SK-N-SH (cell line): ENCODE measurements around the gene SLCO4A1. TPM values are rescaled to one million over a fixed set of nuclear protein-coding genes. Genes with fewer than 3 reads are reported as not detected.

ENCODE experiments used
- CTCF ChIA-PET: fragments of 300-600, 350-600 bp; formaldehyde crosslinking; extraction: SDS; loops from one replicate; lab custom pipeline; 2021; lab: Yijun Ruan, JAX
- POLR2A ChIA-PET: fragments of 350-600 bp; sonication (Branson Sonifier 250); formaldehyde crosslinking; extraction: SDS; loops from one replicate; lab custom pipeline; 2020; ENCODE audit warnings: antibody characterized with exemption, inconsistent platforms; lab: Yijun Ruan, JAX
- DNase-seq: peaks from one replicate; pipeline ENCODE4 v3.0.0; 2012
- H2AFZ ChIP-seq: fragments of 200-600 bp; sonication (generic); 2 replicates; pipeline ENCODE4 v1.8.1; 2016; ENCODE audit warnings: antibody characterized with exemption, mild to moderate bottlenecking, low read depth
- H3F3A ChIP-seq: fragments of 200-600 bp; sonication (generic); replicated peaks from 2 replicates; pipeline ENCODE3; 2016; ENCODE audit warnings: antibody characterized with exemption, mild to moderate bottlenecking; ENCODE audit not compliant: insufficient read depth
- H3K27ac ChIP-seq, 2 experiments: fragments of 200-500 bp in 1 of 2; fragments of 200-600 bp in 1 of 2; sonication (Bioruptor generic) in 1 of 2; sonication (generic), shearing (Covaris generic) in 1 of 2; 2 replicates each; pipeline versions ENCODE4 v1.5.1 to v1.6.1; 2014 to 2016; ENCODE audit warnings: low read depth in 2 of 2, inconsistent platforms in 1 of 2, low read length in 1 of 2, mild to moderate bottlenecking in 1 of 2, mixed read lengths in 1 of 2
- H3K27me3 ChIP-seq: fragments of 200-600 bp; sonication (generic), shearing (Covaris generic); 2 replicates; pipeline ENCODE4 v1.6.1; 2016; ENCODE audit warnings: mixed run types; ENCODE audit not compliant: insufficient read depth
- H3K36me3 ChIP-seq, 2 experiments: fragments of 200-500 bp in 1 of 2; fragments of 200-600 bp in 1 of 2; sonication (Bioruptor generic) in 1 of 2; sonication (generic) in 1 of 2; replicated peaks in 1 of 2; 2 replicates each; pipeline versions ENCODE3 to v1.5.1; 2014 to 2016; ENCODE audit warnings: low read length in 1 of 2, mild to moderate bottlenecking in 1 of 2; ENCODE audit not compliant: insufficient read depth in 2 of 2, control insufficient read depth in 1 of 2
- H3K4me1 ChIP-seq, 2 experiments: fragments of 200-500 bp in 1 of 2; fragments of 200-600 bp in 1 of 2; sonication (Bioruptor generic) in 1 of 2; sonication (generic), shearing (Covaris generic) in 1 of 2; 2 replicates each; pipeline versions ENCODE4 v1.5.1 to v1.6.1; 2014 to 2016; ENCODE audit warnings: low read depth in 1 of 2, low read length in 1 of 2, mixed run types in 1 of 2; ENCODE audit not compliant: insufficient read depth in 2 of 2, control insufficient read depth in 1 of 2
- H3K4me2 ChIP-seq: fragments of 200-600 bp; sonication (generic), shearing (Covaris generic); 2 replicates; pipeline ENCODE4 v1.6.1; 2017; ENCODE audit warnings: mixed run types
- H3K4me3 ChIP-seq, 2 experiments: fragments of 200-500 bp in 1 of 2; fragments of 200-600 bp in 1 of 2; sonication (Bioruptor generic) in 1 of 2; sonication (generic), shearing (Covaris generic) in 1 of 2; 2 replicates each; pipeline versions ENCODE4 v1.5.1 to v1.8.1; 2014 to 2016; ENCODE audit warnings: low read depth in 2 of 2, inconsistent platforms in 1 of 2, low read length in 1 of 2, mild to moderate bottlenecking in 1 of 2, mixed read lengths in 1 of 2, moderate library complexity in 1 of 2
- H3K79me2 ChIP-seq: fragments of 200-600 bp; sonication (generic); 2 replicates; pipeline ENCODE4 v1.8.1; 2017; ENCODE audit warnings: mild to moderate bottlenecking; ENCODE audit not compliant: insufficient read depth
- H3K9ac ChIP-seq: fragments of 200-600 bp; sonication (generic); 2 replicates; pipeline ENCODE4 v1.6.1; 2017; ENCODE audit warnings: mixed run types
- H3K9me2 ChIP-seq: fragments of 200-600 bp; sonication (generic); 2 replicates; pipeline ENCODE4 v1.6.1; 2017; ENCODE audit warnings: mixed run types
- H3K9me3 ChIP-seq: fragments of 200-600 bp; sonication (generic); 2 replicates; pipeline ENCODE4 v1.6.1; 2017; ENCODE audit warnings: mixed run types, mild to moderate bottlenecking, moderate library complexity
- H4K20me1 ChIP-seq: fragments of 200-600 bp; sonication (generic); 2 replicates; pipeline ENCODE4 v1.6.1; 2017; ENCODE audit warnings: mild to moderate bottlenecking, mixed run types; ENCODE audit not compliant: insufficient read depth
- ELF1 ChIP-seq: IDR thresholded peaks from 2 replicates; pipeline ENCODE4 v1.4.0; 2012
- EP300 ChIP-seq, 2 experiments: IDR thresholded peaks; 2 replicates each; pipeline versions ENCODE4 v1.4.0 to v1.6.1; 2012; ENCODE audit warnings: borderline replicate concordance in 1 of 2, low read depth in 1 of 2, low read length in 1 of 2
- GATA2 ChIP-seq: sonication (generic); formaldehyde crosslinking; IDR thresholded peaks from 2 replicates; pipeline ENCODE4 v1.5.0; 2020; ENCODE audit warnings: mild to moderate bottlenecking, missing genetic modification reagents
- MEF2A ChIP-seq: IDR thresholded peaks from 2 replicates; pipeline ENCODE4 v1.4.0; 2012; ENCODE audit warnings: low read depth, borderline replicate concordance
- NFIC ChIP-seq: IDR thresholded peaks from 2 replicates; pipeline ENCODE4 v1.4.0; 2012; ENCODE audit warnings: borderline replicate concordance
- POLR2AphosphoS5 ChIP-seq: IDR thresholded peaks from 2 replicates; pipeline ENCODE4 v1.6.1; 2012; ENCODE audit warnings: low read depth, low read length
- RFX5 ChIP-seq: IDR thresholded peaks from 2 replicates; pipeline ENCODE4 v1.6.1; 2012; ENCODE audit warnings: mild to moderate bottlenecking, improper control_type of control experiment, low read length
- SIN3A ChIP-seq: IDR thresholded peaks from 2 replicates; pipeline ENCODE4 v1.6.1; 2012; ENCODE audit warnings: low read depth, mild to moderate bottlenecking, low read length, moderate library complexity, borderline replicate concordance
- SMC3 ChIP-seq: IDR thresholded peaks from 2 replicates; pipeline ENCODE4 v1.6.1; 2012; ENCODE audit warnings: low read depth, low read length, improper control_type of control experiment
- TAF1 ChIP-seq: IDR thresholded peaks from 2 replicates; pipeline ENCODE4 v1.6.1; 2012; ENCODE audit warnings: low read depth, mild to moderate bottlenecking, low read length, moderate library complexity, borderline replicate concordance
- TCF12 ChIP-seq: IDR thresholded peaks from 2 replicates; pipeline ENCODE4 v1.4.0; 2012
- YY1 ChIP-seq: IDR thresholded peaks from 2 replicates; pipeline ENCODE4 v1.4.0; 2012; ENCODE audit warnings: low read depth, mild to moderate bottlenecking
- WGBS: methylation state at CpG from one replicate; pipeline ENCODE4 v1.1.6; 2017; ENCODE audit warnings: low lambda C conversion rate; 5-methylcytosine and 5-hydroxymethylcytosine counted together
- polyA plus RNA-seq, 3 experiments: library from polyadenylated mRNA; depleted of rRNA; stranded (reverse); fragments of >200 nt; gene quantifications; 2 replicates each; pipeline ENCODE4 v1.2.3, GENCODE V29; 2012
- TF ChIP-seq, protein P1 (sequence below): IDR thresholded peaks from 2 replicates; pipeline ENCODE4 v1.4.0; 2012; ENCODE audit warnings: low read depth, borderline replicate concordance
- TF ChIP-seq, protein P2 (sequence below): IDR thresholded peaks from 2 replicates; pipeline ENCODE4 v1.4.0; 2012; ENCODE audit warnings: low read depth, borderline replicate concordance
- TF ChIP-seq, protein P3 (sequence below): IDR thresholded peaks from 2 replicates; pipeline ENCODE4 v1.6.1; 2012; ENCODE audit warnings: mild to moderate bottlenecking, low read depth, low read length, moderate library complexity
- TF ChIP-seq, protein P4 (sequence below): fragments of 150-350 bp; IDR thresholded peaks from 2 replicates; pipeline ENCODE4 v1.6.1; 2016; ENCODE audit warnings: mild to moderate bottlenecking, low read depth, low read length

The SLCO4A1 gene
- polyA plus RNA-seq, 1 of the 3 experiments (the other 2 are of a cell fraction), result 0.33 TPM

DNA sequence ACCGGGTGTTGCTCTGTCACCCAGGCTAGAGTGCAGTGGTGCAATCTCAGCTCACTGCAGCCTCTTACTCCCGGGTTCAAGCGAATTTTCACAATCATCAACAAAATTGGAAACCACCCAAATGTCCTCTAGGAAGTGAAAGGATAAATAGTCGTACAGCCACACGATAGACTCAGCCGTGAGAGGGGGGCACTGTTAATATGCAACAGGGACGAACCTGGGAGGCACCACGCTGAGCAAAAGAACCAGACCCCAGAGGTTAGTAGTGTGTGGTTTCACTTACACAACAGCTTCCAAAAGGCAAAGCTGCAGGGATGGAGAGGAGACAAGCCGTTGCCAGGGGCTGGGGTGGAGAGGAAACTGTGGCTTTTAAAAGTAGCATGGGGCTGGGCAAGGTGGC lies 36.2 kb downstream of the SLCO4A1 start:
- Histone ChIP-seq H3K4me1 (peaks cover 0 to 4% of the 10 kb centered on the region in 2 experiments; a peak in 1 of 4 replicates), H3K4me3 (no peak overlapping the region), H3F3A (no peaks in the 10 kb centered on the region), H3K36me3 (no peaks in the 10 kb centered on the region), H3K27ac (no peak overlapping the region), H3K4me2 (no peak overlapping the region), H3K9me2 (no peaks in the 10 kb centered on the region), H2AFZ (no peak overlapping the region), H3K9ac (no peak overlapping the region), H3K27me3 (no peaks in the 10 kb centered on the region), H3K79me2 (no peaks in the 10 kb centered on the region), H3K9me3 (no peaks in the 10 kb centered on the region), H4K20me1 (no peaks in the 10 kb centered on the region)
- 47% methylated on average over 9 of the region's 9 CpGs for WGBS
- no peak for DNase-seq
- TF ChIP-seq SIN3A, result no peak
- TF ChIP-seq, protein P1, sequence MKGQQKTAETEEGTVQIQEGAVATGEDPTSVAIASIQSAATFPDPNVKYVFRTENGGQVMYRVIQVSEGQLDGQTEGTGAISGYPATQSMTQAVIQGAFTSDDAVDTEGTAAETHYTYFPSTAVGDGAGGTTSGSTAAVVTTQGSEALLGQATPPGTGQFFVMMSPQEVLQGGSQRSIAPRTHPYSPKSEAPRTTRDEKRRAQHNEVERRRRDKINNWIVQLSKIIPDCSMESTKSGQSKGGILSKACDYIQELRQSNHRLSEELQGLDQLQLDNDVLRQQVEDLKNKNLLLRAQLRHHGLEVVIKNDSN, result no peak
- no peak for TF ChIP-seq TAF1
- no peak for TF ChIP-seq POLR2AphosphoS5
- TF ChIP-seq, protein P2, sequence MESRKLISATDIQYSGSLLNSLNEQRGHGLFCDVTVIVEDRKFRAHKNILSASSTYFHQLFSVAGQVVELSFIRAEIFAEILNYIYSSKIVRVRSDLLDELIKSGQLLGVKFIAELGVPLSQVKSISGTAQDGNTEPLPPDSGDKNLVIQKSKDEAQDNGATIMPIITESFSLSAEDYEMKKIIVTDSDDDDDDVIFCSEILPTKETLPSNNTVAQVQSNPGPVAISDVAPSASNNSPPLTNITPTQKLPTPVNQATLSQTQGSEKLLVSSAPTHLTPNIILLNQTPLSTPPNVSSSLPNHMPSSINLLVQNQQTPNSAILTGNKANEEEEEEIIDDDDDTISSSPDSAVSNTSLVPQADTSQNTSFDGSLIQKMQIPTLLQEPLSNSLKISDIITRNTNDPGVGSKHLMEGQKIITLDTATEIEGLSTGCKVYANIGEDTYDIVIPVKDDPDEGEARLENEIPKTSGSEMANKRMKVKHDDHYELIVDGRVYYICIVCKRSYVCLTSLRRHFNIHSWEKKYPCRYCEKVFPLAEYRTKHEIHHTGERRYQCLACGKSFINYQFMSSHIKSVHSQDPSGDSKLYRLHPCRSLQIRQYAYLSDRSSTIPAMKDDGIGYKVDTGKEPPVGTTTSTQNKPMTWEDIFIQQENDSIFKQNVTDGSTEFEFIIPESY, result no peak
- TF ChIP-seq EP300 (IDR thresholded peaks at IDR 0.05; ENCODE audit: borderline replicate concordance in 1 of 2, low read depth in 1 of 2, low read length in 1 of 2), result no peak
- no peak for TF ChIP-seq MEF2A
- no peak for TF ChIP-seq SMC3
- TF ChIP-seq YY1, result no peak
- TF ChIP-seq GATA2 (CRISPR knock-in tag), result no peak
- no peak for TF ChIP-seq RFX5
- TF ChIP-seq, protein P3, sequence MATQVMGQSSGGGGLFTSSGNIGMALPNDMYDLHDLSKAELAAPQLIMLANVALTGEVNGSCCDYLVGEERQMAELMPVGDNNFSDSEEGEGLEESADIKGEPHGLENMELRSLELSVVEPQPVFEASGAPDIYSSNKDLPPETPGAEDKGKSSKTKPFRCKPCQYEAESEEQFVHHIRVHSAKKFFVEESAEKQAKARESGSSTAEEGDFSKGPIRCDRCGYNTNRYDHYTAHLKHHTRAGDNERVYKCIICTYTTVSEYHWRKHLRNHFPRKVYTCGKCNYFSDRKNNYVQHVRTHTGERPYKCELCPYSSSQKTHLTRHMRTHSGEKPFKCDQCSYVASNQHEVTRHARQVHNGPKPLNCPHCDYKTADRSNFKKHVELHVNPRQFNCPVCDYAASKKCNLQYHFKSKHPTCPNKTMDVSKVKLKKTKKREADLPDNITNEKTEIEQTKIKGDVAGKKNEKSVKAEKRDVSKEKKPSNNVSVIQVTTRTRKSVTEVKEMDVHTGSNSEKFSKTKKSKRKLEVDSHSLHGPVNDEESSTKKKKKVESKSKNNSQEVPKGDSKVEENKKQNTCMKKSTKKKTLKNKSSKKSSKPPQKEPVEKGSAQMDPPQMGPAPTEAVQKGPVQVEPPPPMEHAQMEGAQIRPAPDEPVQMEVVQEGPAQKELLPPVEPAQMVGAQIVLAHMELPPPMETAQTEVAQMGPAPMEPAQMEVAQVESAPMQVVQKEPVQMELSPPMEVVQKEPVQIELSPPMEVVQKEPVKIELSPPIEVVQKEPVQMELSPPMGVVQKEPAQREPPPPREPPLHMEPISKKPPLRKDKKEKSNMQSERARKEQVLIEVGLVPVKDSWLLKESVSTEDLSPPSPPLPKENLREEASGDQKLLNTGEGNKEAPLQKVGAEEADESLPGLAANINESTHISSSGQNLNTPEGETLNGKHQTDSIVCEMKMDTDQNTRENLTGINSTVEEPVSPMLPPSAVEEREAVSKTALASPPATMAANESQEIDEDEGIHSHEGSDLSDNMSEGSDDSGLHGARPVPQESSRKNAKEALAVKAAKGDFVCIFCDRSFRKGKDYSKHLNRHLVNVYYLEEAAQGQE, result no peak
- no peak for TF ChIP-seq ELF1
- TF ChIP-seq, protein P4, sequence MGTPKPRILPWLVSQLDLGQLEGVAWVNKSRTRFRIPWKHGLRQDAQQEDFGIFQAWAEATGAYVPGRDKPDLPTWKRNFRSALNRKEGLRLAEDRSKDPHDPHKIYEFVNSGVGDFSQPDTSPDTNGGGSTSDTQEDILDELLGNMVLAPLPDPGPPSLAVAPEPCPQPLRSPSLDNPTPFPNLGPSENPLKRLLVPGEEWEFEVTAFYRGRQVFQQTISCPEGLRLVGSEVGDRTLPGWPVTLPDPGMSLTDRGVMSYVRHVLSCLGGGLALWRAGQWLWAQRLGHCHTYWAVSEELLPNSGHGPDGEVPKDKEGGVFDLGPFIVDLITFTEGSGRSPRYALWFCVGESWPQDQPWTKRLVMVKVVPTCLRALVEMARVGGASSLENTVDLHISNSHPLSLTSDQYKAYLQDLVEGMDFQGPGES, result no peak
- no peak for TF ChIP-seq TCF12
- TF ChIP-seq NFIC, result no peak
- POLR2A ChIA-PET, result no interaction called here
- CTCF ChIA-PET, result interaction anchor here (3.4 kb wide), 1 partner anchor 113 kb away, joined by 24 read pairs; no protein-coding TSS in a partner anchor
